Tongue (tissue), 2 donors: ENCODE measurements around the gene NTF4. TPM values are rescaled to one million over a fixed set of nuclear protein-coding genes. Genes with fewer than 3 reads are reported as not detected.
"Not testable (repeated sequence)": the region's sequence is repeated elsewhere in the genome, so short reads cannot be mapped to it uniquely, and the experiment has no call there.

Source experiments
- DNase-seq: peaks from one replicate; pipeline ENCODE4 v3.0.0-alpha.2; 2015
- total RNA-seq: library from RNA; depleted of rRNA; stranded (reverse); fragments of >200 nt; gene quantifications from one replicate; pipeline ENCODE4 v1.2.3, GENCODE V29; 2014

The NTF4 gene
- total RNA-seq, 1 donor from 2014 or later, result 6.5 TPM

DNA sequence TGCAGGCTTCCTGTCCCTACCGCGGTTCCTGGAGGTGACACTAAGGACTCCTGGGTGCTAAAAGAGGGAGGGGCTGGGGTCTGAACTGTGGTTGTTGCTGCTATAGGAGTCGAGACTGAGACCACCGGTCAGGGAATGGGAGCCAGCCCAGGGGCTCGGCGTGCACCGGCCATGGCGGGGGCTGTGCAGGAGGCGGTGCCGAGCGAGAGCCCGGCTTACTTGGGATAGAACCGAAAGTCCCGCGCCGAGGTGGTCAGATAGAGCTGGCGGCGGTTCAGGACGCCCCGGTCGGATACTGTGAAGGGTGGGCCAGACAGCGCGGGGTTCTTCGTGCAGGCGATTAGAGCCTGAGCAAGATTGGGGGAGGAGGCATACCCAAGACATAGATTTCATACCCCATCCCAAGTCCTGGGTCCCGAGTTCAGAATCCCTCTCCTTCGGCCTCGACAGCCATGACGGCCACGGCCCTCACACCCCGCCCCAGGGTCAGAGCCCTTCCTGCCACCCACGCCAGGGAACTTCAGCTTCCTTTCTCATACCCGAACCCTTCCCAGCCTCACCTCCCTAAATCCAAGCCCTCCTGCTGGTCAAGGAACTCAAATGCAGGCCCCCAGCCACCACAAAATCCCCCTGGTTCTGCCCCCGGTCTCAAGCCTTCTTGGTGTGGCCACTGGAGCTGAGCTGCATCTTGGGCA, 7.6 kb downstream of the NTF4 start:
- DNase-seq, result not testable (repeated sequence)

DNA sequence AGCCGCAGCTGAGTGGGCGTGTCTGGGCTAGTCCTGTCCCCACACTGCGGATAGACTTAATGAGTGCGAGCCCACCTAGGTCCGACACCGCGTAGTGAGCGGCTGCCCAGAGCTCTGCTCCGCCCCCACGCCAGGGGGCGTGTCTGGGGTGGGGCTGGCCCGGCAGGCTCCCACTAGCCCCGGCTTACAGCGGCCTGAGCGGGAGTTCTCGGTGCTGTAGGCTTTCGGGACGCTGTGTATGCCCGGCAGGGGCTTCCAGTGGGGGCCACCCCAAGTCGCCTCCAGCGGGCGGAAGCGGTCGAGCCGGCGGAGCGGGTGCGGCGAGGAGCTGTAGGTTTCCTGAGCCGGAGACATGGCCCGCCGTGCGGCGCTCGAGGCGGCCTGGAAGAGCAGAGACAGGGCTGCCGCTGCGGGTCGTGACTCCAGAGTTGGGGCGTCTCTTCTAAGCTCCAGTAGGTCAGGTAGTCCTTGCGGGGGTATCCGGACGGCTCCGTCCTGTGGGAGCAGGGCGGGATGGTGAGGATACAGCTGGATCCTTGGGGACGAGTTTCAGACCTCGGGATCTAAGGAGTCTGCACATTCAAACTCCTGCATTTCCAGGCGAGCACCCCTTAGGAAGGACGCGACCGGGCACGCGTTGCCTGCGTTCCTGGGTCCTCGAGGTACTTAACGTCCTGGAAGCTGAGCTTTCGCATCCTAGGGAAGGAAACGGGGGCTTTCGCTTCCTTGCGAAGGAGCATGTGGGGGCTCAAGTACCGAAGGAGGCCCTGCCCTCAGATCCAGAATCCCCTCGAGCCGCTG, 8.3 kb downstream of the NTF4 start:
- peak; percentile 40 for DNase-seq

DNA sequence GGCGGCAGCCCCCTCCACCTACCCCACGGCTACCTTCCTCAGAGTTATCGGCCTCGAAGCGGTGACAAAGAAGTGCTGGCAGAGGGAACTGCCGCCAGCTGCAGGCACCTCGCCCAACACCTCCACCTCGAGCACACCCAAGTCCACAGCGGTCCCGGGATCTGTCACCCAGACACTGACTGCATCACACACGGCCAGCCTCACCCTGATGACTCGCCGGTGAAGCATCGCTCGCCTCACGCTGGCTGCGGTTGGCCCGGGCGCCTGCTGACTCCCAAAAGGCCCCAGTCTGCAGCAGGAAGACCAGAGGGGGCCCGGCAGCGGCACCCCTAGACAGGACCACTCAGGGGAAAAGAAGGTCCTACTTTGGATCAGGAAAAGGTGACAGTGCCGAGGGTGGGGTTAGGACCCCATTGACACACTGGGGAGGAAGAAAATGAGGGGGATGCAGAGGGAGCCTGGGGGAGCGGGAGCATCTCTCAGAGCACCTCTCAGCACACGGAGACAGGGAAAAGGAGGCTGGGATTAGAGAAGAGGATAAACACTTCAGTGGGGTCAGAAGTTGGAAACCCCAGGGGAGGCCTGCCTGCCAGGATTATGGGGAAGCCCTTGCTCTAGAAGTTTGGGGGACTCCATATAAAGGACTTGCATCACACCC, 14.1 kb downstream of the NTF4 start:
- DNase-seq, result not testable (repeated sequence)

DNA sequence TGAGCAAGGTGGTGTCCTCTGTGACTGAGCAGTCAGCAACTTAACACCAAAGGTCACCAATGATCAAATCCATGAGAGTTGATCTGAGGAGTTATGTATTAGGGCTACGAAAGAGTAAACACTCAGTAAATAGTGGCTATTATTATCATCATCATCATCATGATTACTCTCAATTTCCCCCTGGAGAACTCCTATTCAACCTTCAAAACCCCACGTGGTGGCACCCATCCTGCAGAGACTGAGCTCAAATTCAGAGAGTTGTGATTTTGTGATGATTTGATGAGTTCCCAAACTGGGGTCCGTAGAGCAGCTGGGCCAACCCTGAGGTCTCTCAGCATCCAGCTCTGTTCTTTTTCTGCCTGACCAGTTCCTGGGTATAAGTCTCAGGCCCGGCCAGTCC, 14.8 kb downstream of the NTF4 start:
- DNase-seq, result not testable (repeated sequence)

DNA sequence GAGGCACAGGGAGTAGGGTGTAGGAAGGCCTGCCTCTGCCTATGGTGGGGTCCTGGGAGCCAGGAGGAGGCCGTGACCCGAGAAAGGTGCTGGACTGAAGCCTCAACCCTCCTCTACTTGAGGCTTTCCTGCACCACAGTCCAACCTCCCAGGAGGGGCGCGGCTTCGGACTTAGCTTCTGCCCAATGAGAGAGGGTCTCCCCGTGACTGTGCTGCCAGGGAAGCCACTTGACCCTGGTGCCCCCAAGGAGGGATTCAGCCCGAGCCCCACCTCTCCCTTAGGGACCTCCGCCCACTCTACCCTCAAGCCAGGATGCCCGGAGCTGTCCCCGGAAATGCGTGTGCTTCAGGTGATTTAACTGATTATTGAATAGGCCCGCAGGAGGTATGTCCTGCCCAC, 15.6 kb downstream of the NTF4 start, which contains the start of gene CGB8:
CGB8 (minus strand) TSS at position 101 of the 400 bp plus-strand sequence. CDS start 372 bp downstream, outside the sequence.
- DNase-seq, result not testable (repeated sequence)

DNA sequence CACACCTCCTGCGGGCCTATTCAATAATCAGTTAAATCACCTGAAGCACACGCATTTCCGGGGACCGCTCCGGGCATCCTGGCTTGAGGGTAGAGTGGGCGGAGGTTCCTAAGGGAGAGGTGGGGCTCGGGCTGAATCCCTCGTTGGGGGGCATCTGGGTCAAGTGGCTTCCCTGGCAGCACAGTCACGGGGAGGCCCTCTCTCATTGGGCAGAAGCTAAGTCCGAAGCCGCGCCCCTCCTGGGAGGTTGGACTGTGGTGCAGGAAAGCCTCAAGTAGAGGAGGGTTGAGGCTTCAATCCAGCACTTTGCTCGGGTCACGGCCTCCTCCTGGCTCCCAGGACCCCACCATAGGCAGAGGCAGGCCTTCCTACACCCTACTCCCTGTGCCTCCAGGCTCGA, 21.1 kb downstream of the NTF4 start, which contains the start of gene CGB5:
CGB5 (plus strand) TSS at position 301 of the 400 bp plus-strand sequence. CDS start 362 bp downstream, outside the sequence.
- not testable (repeated sequence) for DNase-seq

DNA sequence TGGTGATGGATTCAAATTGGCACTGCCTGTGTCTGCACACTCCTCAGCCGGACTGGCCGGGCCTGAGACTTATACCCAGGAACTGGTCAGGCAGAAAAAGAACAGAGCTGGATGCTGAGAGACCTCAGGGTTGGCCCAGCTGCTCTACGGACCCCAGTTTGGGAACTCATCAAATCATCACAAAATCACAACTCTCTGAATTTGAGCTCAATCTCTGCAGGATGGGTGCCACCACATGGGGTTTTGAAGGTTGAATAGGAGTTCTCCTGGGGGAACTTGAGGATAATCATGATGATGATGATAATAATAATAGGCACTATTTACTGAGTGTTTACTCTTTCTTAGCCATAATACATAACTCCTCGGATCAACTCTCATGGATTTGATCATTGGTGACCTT, 22.0 kb downstream of the NTF4 start:
- DNase-seq, result not testable (repeated sequence)

DNA sequence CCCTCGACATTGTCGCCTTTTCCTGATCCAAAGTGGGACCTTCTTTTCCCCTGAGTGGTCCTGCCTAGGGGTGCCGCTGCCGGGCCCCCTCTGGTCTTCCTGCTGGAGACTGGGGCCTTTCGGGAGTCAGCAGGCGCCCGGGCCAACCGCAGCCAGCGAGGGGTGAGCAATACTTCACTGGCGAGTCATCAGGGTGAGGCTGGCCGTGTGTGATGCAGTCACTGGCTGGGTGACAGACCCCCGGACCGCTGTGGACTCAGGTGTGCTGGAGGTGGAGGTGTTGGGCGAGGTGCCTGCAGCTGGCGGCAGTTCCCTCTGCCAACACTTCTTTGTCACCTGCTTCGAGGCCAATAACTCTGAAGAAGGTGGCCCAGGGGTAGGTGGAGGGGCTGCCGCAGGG, 22.4 kb downstream of the NTF4 start:
- DNase-seq, result no peak

DNA sequence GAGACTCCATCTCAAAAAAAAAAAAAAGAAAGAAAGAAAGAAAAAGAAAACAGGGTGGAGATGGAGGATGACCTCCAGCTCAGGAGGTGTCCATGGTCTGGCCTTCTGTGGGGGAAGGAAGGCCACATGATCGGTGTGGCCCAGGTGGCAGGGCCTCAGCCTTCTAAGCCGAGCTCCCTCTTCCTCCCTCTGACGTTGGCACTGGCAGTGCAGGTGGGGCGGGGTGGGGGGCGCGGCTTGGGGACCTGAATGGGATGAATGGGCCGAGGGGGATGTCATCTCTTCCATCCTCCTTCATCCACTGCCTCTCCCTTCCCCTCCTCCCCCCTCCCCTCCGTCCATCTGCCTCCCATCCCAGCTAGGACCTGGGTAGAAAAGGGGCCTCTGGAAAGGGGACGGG, 24.9 kb downstream of the NTF4 start:
- DNase-seq, result not testable (repeated sequence)

DNA sequence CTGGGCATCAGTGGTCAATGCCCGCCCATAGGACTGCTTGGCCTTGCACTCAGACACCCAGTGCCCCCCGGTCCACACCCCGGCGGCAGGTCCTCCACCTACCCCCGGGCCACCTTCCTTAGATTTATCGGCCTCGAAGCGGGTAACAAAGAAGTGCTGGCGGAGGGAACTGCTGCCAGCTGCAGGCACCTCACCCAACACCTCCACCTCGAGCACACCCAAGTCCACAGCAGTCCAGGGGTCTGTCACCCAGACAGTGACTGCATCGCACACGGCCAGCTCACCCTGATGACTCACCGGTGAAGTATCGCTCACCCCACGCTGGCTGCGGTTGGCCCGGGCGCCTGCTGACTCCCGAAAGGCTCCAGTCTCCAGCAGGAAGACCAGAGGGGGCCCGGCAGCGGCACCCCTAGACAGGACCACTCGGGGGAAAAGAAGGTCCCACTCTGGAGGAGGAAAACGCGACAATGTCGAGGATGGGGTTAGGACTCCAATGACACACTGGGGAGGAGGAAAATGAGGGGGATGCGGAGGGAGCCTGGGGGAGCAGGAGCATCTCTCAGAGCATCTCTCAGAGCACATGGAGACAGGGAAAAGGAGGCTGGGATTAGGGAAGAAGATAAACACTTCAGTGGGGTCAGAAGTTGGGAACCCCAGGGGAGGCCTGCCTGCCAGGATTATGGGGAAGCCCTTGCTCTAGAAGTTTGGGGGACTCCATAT, 25.9 kb downstream of the NTF4 start:
- DNase-seq, result not testable (repeated sequence)

DNA sequence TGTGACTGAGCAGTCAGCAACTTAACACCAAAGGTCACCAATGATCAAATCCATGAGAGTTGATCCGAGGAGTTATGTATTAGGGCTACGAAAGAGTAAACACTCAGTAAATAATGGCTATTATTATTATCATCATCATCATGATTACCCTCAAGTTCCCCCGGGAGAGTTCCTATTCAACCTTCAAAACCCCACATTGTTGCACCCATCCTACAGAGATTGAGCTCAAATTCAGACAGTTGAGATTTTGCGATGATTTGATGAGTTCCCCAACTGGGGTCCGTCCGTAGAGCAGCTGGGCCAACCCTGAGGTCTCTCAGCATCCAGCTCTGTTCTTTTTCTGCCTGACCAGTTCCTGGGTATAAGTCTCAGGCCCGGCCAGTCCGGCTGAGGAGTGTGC, 26.5 kb downstream of the NTF4 start:
- not testable (repeated sequence) for DNase-seq

DNA sequence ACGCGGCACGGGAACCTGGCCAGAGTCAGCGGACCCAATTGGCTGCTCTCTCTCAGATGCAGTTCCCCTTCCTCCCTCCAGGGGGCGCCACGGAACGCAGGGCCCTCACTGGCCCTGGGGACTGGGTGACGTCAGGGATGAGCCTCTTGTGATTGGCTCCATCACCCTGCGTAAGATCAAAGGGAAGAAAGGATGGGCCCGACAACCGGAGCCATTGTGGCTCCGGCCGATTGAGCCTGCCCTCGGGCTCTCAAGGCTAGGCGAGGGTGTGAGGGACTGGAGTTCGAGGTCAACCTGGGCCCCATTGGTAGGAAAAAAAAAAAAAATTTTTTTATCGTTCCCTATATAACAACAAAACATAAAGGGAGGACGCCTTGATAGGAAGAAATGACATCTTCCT, 27.8 kb downstream of the NTF4 start, which contains the start of gene CGB1:
CGB1 (minus strand) TSS at position 81 of the 400 bp plus-strand sequence. CDS start 184 bp downstream, outside the sequence.
- not testable (repeated sequence) for DNase-seq

DNA sequence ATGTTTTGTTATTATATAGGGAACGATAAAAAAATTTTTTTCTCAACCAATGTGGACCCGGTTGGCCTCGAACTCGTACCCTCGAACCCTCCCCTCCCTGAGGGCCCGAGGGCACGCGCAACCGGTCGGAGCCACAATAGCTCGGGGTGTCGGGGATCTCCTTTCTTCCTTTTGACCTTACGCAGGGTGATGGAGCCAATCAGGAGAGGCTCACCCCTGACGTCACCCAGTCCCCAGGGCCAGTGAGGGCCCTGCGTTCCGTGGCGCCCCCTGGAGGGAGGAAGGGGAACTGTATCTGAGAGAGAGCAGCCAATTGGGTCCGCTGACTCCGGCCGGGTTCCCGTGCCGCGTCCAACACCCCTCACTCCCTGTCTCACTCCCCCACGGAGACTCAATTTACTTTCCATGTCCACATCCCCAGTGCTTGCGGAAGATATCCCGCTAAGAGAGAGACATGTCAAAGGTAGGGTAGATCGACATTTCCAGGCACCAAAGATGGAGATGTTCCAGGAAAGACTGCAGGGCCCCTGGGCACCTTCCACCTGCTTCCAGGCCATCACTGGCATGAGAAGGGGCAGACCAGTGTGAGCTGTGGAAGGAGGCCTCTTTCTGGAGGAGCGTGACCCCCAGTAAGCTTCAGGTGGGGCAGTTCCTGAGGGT, 32.8 kb downstream of the NTF4 start, which contains the start of gene CGB2:
CGB2 (plus strand) TSS at position 249 of the 660 bp plus-strand sequence; CDS start at position 455, 206 bp downstream.
- DNase-seq, result not testable (repeated sequence)

DNA sequence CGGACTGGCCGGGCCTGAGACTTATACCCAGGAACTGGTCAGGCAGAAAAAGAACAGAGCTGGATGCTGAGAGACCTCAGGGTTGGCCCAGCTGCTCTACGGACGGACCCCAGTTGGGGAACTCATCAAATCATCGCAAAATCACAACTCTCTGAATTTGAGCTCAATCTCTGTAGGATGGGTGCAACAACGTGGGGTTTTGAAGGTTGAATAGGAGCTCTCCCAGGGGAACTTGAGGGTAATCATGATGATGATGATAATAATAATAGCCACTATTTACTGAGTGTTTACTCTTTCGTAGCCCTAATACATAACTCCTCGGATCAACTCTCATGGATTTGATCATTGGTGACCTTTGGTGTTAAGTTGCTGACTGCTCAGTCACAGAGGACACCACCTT, 34.3 kb downstream of the NTF4 start:
- DNase-seq, result not testable (repeated sequence)

DNA sequence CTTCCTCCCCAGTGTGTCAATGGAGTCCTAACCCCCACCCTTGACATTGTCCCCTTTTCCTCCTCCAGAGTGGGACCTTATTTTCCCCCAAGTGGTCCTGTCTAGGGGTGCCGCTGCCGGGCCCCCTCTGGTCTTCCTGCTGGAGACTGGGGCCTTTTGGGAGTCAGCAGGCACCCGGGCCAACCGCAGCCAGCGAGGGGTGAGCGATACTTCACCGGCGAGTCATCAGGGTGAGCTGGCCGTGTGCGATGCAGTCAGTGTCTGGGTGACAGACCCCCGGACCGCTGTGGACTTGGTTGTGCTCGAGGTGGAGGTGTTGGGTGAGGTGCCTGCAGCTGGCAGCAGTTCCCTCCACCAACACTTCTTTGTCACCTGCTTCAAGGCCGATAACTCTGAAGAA, 34.9 kb downstream of the NTF4 start:
- DNase-seq, result not testable (repeated sequence)

DNA sequence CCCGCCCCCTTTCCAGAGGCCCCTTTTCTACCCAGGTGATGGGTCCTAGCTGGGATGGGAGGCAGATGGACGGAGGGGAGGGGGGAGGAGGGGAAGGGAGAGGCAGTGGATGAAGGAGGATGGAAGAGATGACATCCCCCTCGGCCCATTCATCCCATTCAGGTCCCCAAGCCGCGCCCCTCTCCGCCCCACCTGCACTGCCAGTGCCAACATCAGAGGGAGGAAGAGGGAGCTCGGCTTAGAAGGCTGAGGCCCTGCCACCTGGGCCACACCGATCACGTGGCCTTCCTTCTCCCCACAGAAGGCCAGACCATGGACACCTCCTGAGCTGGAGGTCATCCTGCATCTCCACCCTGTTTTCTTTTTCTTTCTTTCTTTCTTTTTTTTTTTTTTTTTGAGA, 35.9 kb downstream of the NTF4 start:
- not testable (repeated sequence) for DNase-seq

DNA sequence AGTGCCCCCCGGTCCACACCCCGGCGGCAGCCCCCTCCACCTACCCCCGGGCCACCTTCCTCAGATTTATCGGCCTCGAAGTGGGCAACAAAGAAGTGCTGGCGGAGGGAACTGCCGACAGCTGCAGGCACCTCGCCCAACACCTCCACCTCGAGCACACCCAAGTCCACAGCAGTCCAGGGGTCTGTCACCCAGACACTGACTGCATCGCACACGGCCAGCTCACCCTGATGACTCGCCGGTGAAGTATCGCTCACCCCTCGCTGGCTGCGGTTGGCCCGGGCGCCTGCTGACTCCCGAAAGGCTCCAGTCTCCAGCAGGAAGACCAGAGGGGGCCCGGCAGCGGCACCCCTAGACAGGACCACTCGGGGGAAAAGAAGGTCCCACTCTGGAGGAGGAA, 39.0 kb downstream of the NTF4 start:
- DNase-seq, result not testable (repeated sequence)

DNA sequence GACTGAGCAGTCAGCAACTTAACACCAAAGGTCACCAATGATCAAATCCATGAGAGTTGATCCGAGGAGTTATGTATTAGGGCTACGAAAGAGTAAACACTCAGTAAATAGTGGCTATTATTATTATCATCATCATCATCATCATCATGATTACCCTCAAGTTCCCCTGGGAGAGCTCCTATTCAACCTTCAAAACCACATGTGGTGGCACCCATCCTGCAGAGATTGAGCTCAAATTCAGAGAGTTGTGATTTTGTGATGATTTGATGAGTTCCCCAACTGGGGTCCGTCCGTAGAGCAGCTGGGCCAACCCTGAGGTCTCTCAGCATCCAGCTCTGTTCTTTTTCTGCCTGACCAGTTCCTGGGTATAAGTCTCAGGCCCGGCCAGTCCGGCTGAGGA, 39.5 kb downstream of the NTF4 start:
- not testable (repeated sequence) for DNase-seq

DNA sequence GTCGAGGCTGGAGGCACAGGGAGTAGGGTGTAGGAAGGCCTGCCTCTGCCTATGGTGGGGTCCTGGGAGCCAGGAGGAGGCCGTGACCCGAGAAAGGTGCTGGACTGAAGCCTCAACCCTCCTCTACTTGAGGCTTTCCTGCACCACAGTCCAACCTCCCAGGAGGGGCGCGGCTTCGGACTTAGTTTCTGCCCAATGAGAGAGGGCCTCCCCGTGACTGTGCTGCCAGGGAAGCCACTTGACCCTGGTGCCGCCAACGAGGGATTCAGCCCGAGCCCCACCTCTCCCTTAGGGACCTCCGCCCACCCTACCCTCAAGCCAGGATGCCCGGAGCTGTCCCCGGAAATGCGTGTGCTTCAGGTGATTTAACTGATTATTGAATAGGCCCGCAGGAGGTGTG, 40.4 kb downstream of the NTF4 start, which contains the start of gene CGB3:
CGB3 (minus strand) TSS at position 101 of the 400 bp plus-strand sequence. CDS start 362 bp downstream, outside the sequence.
- DNase-seq, result not testable (repeated sequence)

DNA sequence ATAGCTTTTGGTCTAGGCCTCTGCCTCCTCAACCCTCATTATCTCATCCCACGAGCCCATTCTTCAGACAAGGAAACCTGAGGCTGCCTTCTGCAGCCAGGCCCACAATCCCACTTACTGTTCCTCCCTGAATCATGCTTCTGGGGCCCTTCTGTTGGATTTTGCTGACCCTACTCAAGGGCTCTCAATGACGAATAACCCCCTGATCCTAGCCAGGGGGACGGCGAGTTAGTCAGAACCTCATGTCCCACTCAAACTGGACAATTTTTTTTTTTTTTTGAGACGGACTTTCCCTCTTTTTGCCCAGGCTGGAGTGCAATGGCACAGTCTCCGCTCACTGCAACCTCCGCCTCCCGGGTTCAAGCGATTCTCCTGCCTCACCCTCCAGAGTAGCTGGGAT, 42.5 kb downstream of the NTF4 start:
- no peak for DNase-seq
